ENCODE data around the gene PGBD5. TPM values are rescaled to one million over a fixed set of nuclear protein-coding genes. Genes with fewer than 3 reads are reported as not detected.

PGBD5 gene
- total and polyA plus RNA-seq, 2 of the 13 experiments (the other 11 are each of a cell fraction or from before 2014, with no cell fraction given), result 0.04 to 0.13 TPM

DNA sequence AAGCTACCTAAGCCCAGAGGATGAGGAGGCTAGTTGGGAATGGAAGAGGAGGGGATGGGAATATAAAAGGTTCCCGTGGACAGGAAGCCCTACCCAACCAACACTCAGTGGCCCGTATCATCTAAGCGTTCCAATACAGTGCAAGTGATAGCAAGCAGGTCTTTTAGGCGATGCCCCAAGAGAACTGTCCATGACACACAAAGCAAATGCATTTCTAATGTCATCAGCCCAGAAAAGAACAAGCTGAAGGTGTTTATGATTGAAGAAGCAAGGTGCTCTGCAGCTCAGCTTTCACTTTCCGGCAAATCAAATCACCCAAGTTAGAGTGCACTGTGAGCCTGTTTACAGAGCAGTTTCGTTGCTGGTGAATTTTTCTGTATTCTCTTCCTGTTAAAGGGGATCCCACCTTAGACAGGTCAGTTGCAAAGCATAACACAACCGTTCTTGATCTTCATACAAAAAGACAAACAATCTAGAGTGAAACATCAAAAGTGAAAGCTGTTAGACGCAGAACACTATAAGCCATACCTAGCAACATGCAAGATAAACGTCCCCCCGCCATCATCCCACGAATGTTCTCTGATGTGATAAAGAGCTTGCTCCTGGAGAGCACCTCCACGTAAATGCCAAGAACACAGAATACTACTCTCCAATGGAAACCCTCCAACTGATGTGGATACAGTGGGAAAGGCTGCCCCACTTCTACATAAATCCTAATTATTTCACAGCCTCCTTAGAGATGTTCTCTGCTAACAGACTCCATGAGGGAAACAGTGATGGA, 54.0 kb downstream of the PGBD5 start:
- Histone ChIP-seq H3K4me1 (ENCODE audit: insufficient read depth, low read length) (no peaks in the 10 kb centered on the region), H3K27ac (ENCODE audit: extremely low read length, insufficient read depth, low read length) (no peak overlapping the region), H3K79me2 (ENCODE audit: insufficient read depth, low read length) (no peaks in the 10 kb centered on the region), H3K36me3 (replicated peaks in 1 of 2; ENCODE audit: control insufficient read depth in 1 of 2, insufficient read depth in 2 of 2, low read length in 2 of 2) (no peaks in the 10 kb centered on the region), H2AFZ (ENCODE audit: low read length) (no peak overlapping the region), H3K4me3 (replicated peaks in 1 of 3; ENCODE audit: insufficient read depth in 1 of 3, low read depth in 2 of 3, low read length in 3 of 3) (no peak overlapping the region), H3K9ac (ENCODE audit: insufficient read depth, low read depth, low read length) (no peak overlapping the region), H3K9me3 (ENCODE audit: low read length) (no peaks in the 10 kb centered on the region), H4K20me1 (ENCODE audit: insufficient read depth, low read length) (no peaks in the 10 kb centered on the region), H3K4me2 (ENCODE audit: low read depth, low read length) (no peak overlapping the region), H3K27me3 (ENCODE audit: control insufficient read depth in 1 of 2, insufficient read depth in 2 of 2, low read length in 2 of 2) (peaks cover 0 to 14% of the 10 kb centered on the region in 2 experiments; a peak in 2 of 5 replicates)
- intact Hi-C loops (cut with micrococcal nuclease; ENCODE audit: unreplicated experiment), result no loop called here
- TF ChIP-seq, protein P1, sequence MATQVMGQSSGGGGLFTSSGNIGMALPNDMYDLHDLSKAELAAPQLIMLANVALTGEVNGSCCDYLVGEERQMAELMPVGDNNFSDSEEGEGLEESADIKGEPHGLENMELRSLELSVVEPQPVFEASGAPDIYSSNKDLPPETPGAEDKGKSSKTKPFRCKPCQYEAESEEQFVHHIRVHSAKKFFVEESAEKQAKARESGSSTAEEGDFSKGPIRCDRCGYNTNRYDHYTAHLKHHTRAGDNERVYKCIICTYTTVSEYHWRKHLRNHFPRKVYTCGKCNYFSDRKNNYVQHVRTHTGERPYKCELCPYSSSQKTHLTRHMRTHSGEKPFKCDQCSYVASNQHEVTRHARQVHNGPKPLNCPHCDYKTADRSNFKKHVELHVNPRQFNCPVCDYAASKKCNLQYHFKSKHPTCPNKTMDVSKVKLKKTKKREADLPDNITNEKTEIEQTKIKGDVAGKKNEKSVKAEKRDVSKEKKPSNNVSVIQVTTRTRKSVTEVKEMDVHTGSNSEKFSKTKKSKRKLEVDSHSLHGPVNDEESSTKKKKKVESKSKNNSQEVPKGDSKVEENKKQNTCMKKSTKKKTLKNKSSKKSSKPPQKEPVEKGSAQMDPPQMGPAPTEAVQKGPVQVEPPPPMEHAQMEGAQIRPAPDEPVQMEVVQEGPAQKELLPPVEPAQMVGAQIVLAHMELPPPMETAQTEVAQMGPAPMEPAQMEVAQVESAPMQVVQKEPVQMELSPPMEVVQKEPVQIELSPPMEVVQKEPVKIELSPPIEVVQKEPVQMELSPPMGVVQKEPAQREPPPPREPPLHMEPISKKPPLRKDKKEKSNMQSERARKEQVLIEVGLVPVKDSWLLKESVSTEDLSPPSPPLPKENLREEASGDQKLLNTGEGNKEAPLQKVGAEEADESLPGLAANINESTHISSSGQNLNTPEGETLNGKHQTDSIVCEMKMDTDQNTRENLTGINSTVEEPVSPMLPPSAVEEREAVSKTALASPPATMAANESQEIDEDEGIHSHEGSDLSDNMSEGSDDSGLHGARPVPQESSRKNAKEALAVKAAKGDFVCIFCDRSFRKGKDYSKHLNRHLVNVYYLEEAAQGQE (IDR thresholded peaks at IDR 0.05; ENCODE audit: borderline replicate concordance in 1 of 2, low read depth in 1 of 2, low read length in 2 of 2), result no peak
- no peak for TF ChIP-seq ZNF10 (CRISPR knock-in tag; IDR thresholded peaks at IDR 0.05; ENCODE audit: borderline replicate concordance, low read depth)
- TF ChIP-seq, protein P2, sequence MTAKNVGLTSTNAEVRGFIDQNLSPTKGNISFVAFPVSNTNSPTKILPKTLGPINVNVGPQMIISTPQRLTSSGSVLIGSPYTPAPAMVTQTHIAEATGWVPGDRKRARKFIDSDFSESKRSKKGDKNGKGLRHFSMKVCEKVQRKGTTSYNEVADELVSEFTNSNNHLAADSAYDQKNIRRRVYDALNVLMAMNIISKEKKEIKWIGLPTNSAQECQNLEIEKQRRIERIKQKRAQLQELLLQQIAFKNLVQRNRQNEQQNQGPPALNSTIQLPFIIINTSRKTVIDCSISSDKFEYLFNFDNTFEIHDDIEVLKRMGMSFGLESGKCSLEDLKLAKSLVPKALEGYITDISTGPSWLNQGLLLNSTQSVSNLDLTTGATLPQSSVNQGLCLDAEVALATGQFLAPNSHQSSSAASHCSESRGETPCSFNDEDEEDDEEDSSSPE (CRISPR knock-in tag; IDR thresholded peaks at IDR 0.05), result no peak
- TF ChIP-seq, protein P3, sequence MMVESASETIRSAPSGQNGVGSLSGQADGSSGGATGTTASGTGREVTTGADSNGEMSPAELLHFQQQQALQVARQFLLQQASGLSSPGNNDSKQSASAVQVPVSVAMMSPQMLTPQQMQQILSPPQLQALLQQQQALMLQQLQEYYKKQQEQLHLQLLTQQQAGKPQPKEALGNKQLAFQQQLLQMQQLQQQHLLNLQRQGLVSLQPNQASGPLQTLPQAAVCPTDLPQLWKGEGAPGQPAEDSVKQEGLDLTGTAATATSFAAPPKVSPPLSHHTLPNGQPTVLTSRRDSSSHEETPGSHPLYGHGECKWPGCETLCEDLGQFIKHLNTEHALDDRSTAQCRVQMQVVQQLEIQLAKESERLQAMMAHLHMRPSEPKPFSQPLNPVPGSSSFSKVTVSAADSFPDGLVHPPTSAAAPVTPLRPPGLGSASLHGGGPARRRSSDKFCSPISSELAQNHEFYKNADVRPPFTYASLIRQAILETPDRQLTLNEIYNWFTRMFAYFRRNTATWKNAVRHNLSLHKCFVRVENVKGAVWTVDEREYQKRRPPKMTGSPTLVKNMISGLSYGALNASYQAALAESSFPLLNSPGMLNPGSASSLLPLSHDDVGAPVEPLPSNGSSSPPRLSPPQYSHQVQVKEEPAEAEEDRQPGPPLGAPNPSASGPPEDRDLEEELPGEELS (CRISPR knock-in tag; IDR thresholded peaks at IDR 0.05), result no peak
- TF ChIP-seq ZNF746 (CRISPR knock-in tag; IDR thresholded peaks at IDR 0.05), result no peak
- no peak for TF ChIP-seq KLF9 (CRISPR knock-in tag; IDR thresholded peaks at IDR 0.05; ENCODE audit: low read depth)
- TF ChIP-seq ZNF552 (CRISPR knock-in tag; IDR thresholded peaks at IDR 0.05; ENCODE audit: borderline replicate concordance), result no peak
- no peak for TF ChIP-seq ZNF180 (CRISPR knock-in tag; IDR thresholded peaks at IDR 0.05; ENCODE audit: borderline replicate concordance, low read depth)
- TF ChIP-seq SMAD3 (CRISPR knock-in tag; IDR thresholded peaks at IDR 0.05), result no peak
- no peak for TF ChIP-seq ZNF510 (CRISPR knock-in tag; IDR thresholded peaks at IDR 0.05; ENCODE audit: low read depth)
- TF ChIP-seq ZNF713 (CRISPR knock-in tag; IDR thresholded peaks at IDR 0.05), result no peak
- no peak for TF ChIP-seq FOXC1 (CRISPR knock-in tag; IDR thresholded peaks at IDR 0.05; ENCODE audit: borderline replicate concordance)
- TF ChIP-seq ZNF660 (CRISPR knock-in tag; IDR thresholded peaks at IDR 0.05; ENCODE audit: borderline replicate concordance, low read depth), result no peak
- TF ChIP-seq NR1H2 (CRISPR knock-in tag; IDR thresholded peaks at IDR 0.05; ENCODE audit: borderline replicate concordance, low read depth), result no peak
- no peak for TF ChIP-seq NR3C1 (CRISPR knock-in tag; IDR thresholded peaks at IDR 0.05)
- no peak for TF ChIP-seq IRF2 (CRISPR knock-in tag; IDR thresholded peaks at IDR 0.05)
- no peak for TF ChIP-seq ZNF12 (CRISPR knock-in tag; IDR thresholded peaks at IDR 0.05)
- ATAC-seq (no peak), DNase-seq (ENCODE audit: low spot score) (no peak), FAIRE-seq (no peak)
- 40% methylated on average over 12 of the region's 12 CpGs for WGBS (ENCODE audit: low lambda C conversion rate)
- in situ Hi-C loops (cut with HindIII; ENCODE audit: extremely low pct_ligation_motif_present, low pct_unique_long_range_greater_than_20kb), result no loop called here
- ChIA-PET POLR2A (no interaction called here), CTCF (ENCODE audit: low intra/inter-chr PET ratio, low total read pairs) (no interaction called here)
- BruUV-seq (replicated peaks), result no TSS peak
